NCI-H1417 (cell line): ENCODE results near the gene LRP3.
"Not testable (repeated sequence)": the region's sequence is repeated elsewhere in the genome, so short reads cannot be mapped to it uniquely, and the experiment has no call there.

ENCODE experiments used
- DNase-seq, 3 experiments: peaks; one replicate each; lab custom pipeline; 2025; lab: John Stamatoyannopoulos, UW

Gene LRP3

GRCh38 chr19:33202546-33203507, 8.7 kb downstream of the LRP3 start:
- no peak for DNase-seq

GRCh38 chr19:33203529-33203928, 9.4 kb downstream of the LRP3 start:
- DNase-seq, result no peak

GRCh38 chr19:33204136-33204973, 10.2 kb downstream of the LRP3 start:
- no peak for DNase-seq

GRCh38 chr19:33205110-33205509, 11.0 kb downstream of the LRP3 start:
- DNase-seq, result no peak

- DNase-seq, result no peak
These were observed 11.6 kb downstream of the LRP3 start for GRCh38 chr19:33205531-33206260.

GRCh38 chr19:33206261-33207039, 12.3 kb downstream of the LRP3 start:
- no peak for DNase-seq

- DNase-seq, result no peak
These were observed 13.0 kb downstream of the LRP3 start for GRCh38 chr19:33207040-33207620.

- DNase-seq, result no peak
These were observed 13.8 kb downstream of the LRP3 start for GRCh38 chr19:33207903-33208302.

- DNase-seq, result no peak
These were observed 14.3 kb downstream of the LRP3 start for GRCh38 chr19:33208371-33208895.

- DNase-seq, result no peak
These were observed 15.0 kb downstream of the LRP3 start for GRCh38 chr19:33208904-33209849.

- not testable (repeated sequence) for DNase-seq
These were observed 15.7 kb downstream of the LRP3 start for GRCh38 chr19:33209850-33210230.

- DNase-seq, result no peak
These were observed 16.3 kb downstream of the LRP3 start for GRCh38 chr19:33210266-33210940.

GRCh38 chr19:33211794-33212435, 17.8 kb downstream of the LRP3 start:
- DNase-seq, result no peak

GRCh38 chr19:33212436-33213172, 18.5 kb downstream of the LRP3 start:
- no peak for DNase-seq

- DNase-seq, result peak in 2 of 3 experiments; percentile 44 to 63
These were observed 20.5 kb downstream of the LRP3 start for GRCh38 chr19:33214596-33214995.

- DNase-seq, result no peak
These were observed 21.5 kb downstream of the LRP3 start for GRCh38 chr19:33215438-33216197.
